Astrocyte (in vitro differentiated cells and primary cell): ENCODE data around the gene ZNF385D. TPM values are rescaled to one million over a fixed set of nuclear protein-coding genes. Genes with fewer than 3 reads are reported as not detected.

Source experiments
- DNase-seq: peaks from one replicate; pipeline ENCODE4 v3.0.0-alpha.2; 2010; ENCODE audit warnings: low read depth
- FAIRE-seq: peaks from 2 replicates; lab custom pipeline; 2011; peaks lifted over from hg19 to GRCh38; lab: Jason Lieb, UNC
- H2AFZ ChIP-seq: 2 replicates; pipeline ENCODE4 v1.6.0; 2012; ENCODE audit warnings: low read depth, low read length, inconsistent platforms
- H3K27ac ChIP-seq: 2 replicates; pipeline ENCODE4 v1.5.1; 2011; ENCODE audit warnings: low read depth, low read length, inconsistent platforms
- H3K27me3 ChIP-seq: 2 replicates; pipeline ENCODE4 v1.6.0; 2011; ENCODE audit warnings: low read length, inconsistent platforms; ENCODE audit not compliant: insufficient read depth
- H3K36me3 ChIP-seq: 2 replicates; pipeline ENCODE4 v1.5.1; 2011; ENCODE audit warnings: low read length, inconsistent platforms; ENCODE audit not compliant: insufficient read depth
- H3K4me1 ChIP-seq: 2 replicates; pipeline ENCODE4 v1.5.1; 2011; ENCODE audit warnings: low read length, inconsistent platforms; ENCODE audit not compliant: insufficient read depth
- H3K4me2 ChIP-seq: 2 replicates; pipeline ENCODE4 v1.6.0; 2012; ENCODE audit warnings: low read length, inconsistent platforms
- H3K4me3 ChIP-seq: 2 replicates; pipeline ENCODE4 v1.5.1; 2011; ENCODE audit warnings: low read depth, mild to moderate bottlenecking, low read length, inconsistent platforms; ENCODE audit not compliant: insufficient read depth
- H3K79me2 ChIP-seq: 2 replicates; pipeline ENCODE4 v1.6.0; 2012; ENCODE audit warnings: mild to moderate bottlenecking, low read length, inconsistent platforms; ENCODE audit not compliant: insufficient read depth
- H3K9ac ChIP-seq: 2 replicates; pipeline ENCODE4 v1.6.0; 2012; ENCODE audit warnings: mild to moderate bottlenecking, low read length, inconsistent platforms
- H3K9me3 ChIP-seq: 2 replicates; pipeline ENCODE4 v1.5.1; 2012; ENCODE audit warnings: low read depth, mild to moderate bottlenecking, low read length, inconsistent platforms; ENCODE audit not compliant: insufficient read depth
- H4K20me1 ChIP-seq: 2 replicates; pipeline ENCODE4 v1.6.0; 2012; ENCODE audit warnings: low read length, inconsistent platforms; ENCODE audit not compliant: insufficient read depth
- H3K27ac Mint-ChIP-seq: one replicate; pipeline ENCODE4 v1.8.0; 2021; ENCODE audit warnings: mild to moderate bottlenecking, mixed read lengths; ENCODE audit not compliant: unreplicated experiment
- H3K27me3 Mint-ChIP-seq: one replicate; pipeline ENCODE4 v1.8.0; 2021; ENCODE audit warnings: low read depth, mixed read lengths; ENCODE audit not compliant: unreplicated experiment
- H3K36me3 Mint-ChIP-seq: one replicate; pipeline ENCODE4 v1.8.0; 2021; ENCODE audit warnings: low read depth, mixed read lengths; ENCODE audit not compliant: unreplicated experiment
- H3K4me1 Mint-ChIP-seq: one replicate; pipeline ENCODE4 v1.8.0; 2021; ENCODE audit warnings: low read depth, mixed read lengths; ENCODE audit not compliant: unreplicated experiment
- H3K4me3 Mint-ChIP-seq: one replicate; pipeline ENCODE4 v1.8.0; 2021; ENCODE audit warnings: mild to moderate bottlenecking, moderate library complexity, mixed read lengths; ENCODE audit not compliant: unreplicated experiment
- H3K9me3 Mint-ChIP-seq: one replicate; pipeline ENCODE4 v1.8.0; 2021; ENCODE audit warnings: mild to moderate bottlenecking, mixed read lengths; ENCODE audit not compliant: unreplicated experiment
- EZH2 ChIP-seq: IDR thresholded peaks from 2 replicates; pipeline ENCODE4 v1.6.1; 2012; ENCODE audit warnings: mild to moderate bottlenecking, low read length, inconsistent platforms; ENCODE audit not compliant: insufficient read depth
- total RNA-seq: library from RNA; stranded (reverse); gene quantifications from 2 replicates; pipeline ENCODE4 v1.2.1, GENCODE V29; 2021
- TF ChIP-seq, protein P1 (sequence below): IDR thresholded peaks from 2 replicates; pipeline ENCODE4 v1.5.1; 2011; ENCODE audit warnings: low read depth, mild to moderate bottlenecking, inconsistent platforms, low read length, moderate library complexity; ENCODE audit not compliant: insufficient read depth

ZNF385D gene
- total RNA-seq, 1 donor from 2014 or later = 7.8 TPM

DNA sequence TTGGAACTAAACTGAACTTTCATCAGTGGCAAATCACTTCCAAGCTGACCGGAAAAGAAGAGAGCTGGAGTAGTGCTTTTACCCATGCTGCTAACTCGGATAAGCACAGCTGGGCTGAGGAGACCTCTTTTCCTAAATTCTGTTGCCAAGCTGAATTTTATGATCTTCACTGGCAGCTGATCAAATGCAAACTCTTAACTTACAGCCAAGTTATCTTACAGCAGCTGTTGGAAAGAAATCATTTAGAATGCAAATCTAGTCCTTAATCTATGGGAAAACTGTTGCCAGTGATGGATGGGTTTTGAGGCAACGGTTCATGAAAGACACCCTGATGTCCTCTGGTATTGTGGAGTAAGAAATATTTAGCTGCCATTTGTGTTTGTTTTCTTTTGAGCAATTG lies 216.5 kb downstream of the ZNF385D start:
- Histone ChIP-seq H3K9ac (no peak overlapping the region), H3K36me3 (no peaks in the 10 kb centered on the region), H4K20me1 (no peaks in the 10 kb centered on the region), H2AFZ (no peak overlapping the region), H3K27me3 (no peaks in the 10 kb centered on the region), H3K4me3 (no peak overlapping the region), H3K79me2 (no peaks in the 10 kb centered on the region), H3K4me1 (no peaks in the 10 kb centered on the region), H3K9me3 (no peaks in the 10 kb centered on the region), H3K4me2 (no peak overlapping the region), H3K27ac (no peak overlapping the region)
- no peaks in the 10 kb centered on the region for H3K4me1 Mint-ChIP-seq
- TF ChIP-seq, protein P1, sequence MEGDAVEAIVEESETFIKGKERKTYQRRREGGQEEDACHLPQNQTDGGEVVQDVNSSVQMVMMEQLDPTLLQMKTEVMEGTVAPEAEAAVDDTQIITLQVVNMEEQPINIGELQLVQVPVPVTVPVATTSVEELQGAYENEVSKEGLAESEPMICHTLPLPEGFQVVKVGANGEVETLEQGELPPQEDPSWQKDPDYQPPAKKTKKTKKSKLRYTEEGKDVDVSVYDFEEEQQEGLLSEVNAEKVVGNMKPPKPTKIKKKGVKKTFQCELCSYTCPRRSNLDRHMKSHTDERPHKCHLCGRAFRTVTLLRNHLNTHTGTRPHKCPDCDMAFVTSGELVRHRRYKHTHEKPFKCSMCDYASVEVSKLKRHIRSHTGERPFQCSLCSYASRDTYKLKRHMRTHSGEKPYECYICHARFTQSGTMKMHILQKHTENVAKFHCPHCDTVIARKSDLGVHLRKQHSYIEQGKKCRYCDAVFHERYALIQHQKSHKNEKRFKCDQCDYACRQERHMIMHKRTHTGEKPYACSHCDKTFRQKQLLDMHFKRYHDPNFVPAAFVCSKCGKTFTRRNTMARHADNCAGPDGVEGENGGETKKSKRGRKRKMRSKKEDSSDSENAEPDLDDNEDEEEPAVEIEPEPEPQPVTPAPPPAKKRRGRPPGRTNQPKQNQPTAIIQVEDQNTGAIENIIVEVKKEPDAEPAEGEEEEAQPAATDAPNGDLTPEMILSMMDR = no peak
- TF ChIP-seq EZH2 = no peak
- FAIRE-seq = no peak
- no peaks in the 10 kb centered on the region for H3K27me3 Mint-ChIP-seq
- H3K4me3 Mint-ChIP-seq = no peak overlapping the region
- H3K9me3 Mint-ChIP-seq = peaks cover 1% of the 10 kb centered on the region
- H3K27ac Mint-ChIP-seq = no peak overlapping the region
- peaks cover 2% of the 10 kb centered on the region for H3K36me3 Mint-ChIP-seq
- no peak for DNase-seq

DNA sequence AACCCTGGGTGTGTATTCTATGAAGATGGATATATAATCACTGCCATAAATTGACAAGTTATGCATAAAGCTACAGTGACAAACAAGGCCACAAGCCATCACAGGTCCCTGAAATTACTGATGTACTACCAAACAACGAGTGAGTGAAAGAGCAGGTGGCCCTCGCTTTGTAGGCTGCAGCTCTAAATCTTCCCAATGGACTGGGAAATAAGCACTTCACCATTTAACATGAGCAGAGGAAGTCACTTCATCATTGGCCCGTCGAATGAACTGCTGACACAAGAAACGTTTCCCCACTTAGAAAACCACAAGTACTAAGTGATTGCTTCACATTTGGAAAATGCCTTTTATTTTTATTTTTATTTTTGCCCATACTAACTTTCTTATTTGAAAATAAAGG lies 218.0 kb downstream of the ZNF385D start:
- Mint-ChIP-seq H3K9me3 (peaks cover under 1% of the 10 kb centered on the region), H3K27ac (no peak overlapping the region), H3K36me3 (peaks cover 2% of the 10 kb centered on the region), H3K27me3 (no peaks in the 10 kb centered on the region), H3K4me3 (no peak overlapping the region), H3K4me1 (no peaks in the 10 kb centered on the region)
- Histone ChIP-seq H3K79me2 (no peaks in the 10 kb centered on the region), H3K36me3 (no peaks in the 10 kb centered on the region), H3K27me3 (no peaks in the 10 kb centered on the region), H3K4me2 (no peak overlapping the region), H3K9ac (no peak overlapping the region), H2AFZ (no peak overlapping the region), H3K4me3 (no peak overlapping the region), H4K20me1 (no peaks in the 10 kb centered on the region), H3K27ac (no peak overlapping the region), H3K9me3 (no peaks in the 10 kb centered on the region), H3K4me1 (no peaks in the 10 kb centered on the region)
- TF ChIP-seq EZH2 = no peak
- DNase-seq (no peak), FAIRE-seq (no peak)

DNA sequence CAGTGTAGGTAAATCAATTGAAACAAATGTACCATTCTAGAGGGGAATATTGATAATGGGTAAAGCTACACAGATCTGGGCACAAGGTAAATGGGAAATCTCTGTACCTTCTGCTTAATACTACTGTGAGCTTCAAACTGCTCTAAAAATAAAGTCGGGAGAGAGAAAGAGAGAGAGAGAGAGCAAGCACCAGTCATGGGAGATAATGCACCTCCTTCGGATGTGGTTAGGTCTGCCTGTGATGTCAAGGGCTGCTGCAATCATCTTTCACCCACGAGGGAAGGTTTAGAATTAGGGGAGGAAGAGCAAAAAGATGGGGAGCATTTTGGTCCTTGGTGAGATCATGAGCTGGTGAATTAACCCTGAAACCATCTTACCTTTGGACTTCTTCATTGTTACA lies 219.1 kb downstream of the ZNF385D start:
- Histone ChIP-seq H3K36me3 (no peaks in the 10 kb centered on the region), H3K4me1 (no peaks in the 10 kb centered on the region), H3K79me2 (no peaks in the 10 kb centered on the region), H3K27ac (no peak overlapping the region), H3K9me3 (no peaks in the 10 kb centered on the region), H2AFZ (no peak overlapping the region), H3K4me3 (no peak overlapping the region), H4K20me1 (no peaks in the 10 kb centered on the region), H3K27me3 (no peaks in the 10 kb centered on the region), H3K4me2 (no peak overlapping the region), H3K9ac (no peak overlapping the region)
- no peak overlapping the region for H3K4me3 Mint-ChIP-seq
- H3K27ac Mint-ChIP-seq = no peak overlapping the region
- no peaks in the 10 kb centered on the region for H3K4me1 Mint-ChIP-seq
- peaks cover 2% of the 10 kb centered on the region for H3K36me3 Mint-ChIP-seq
- TF ChIP-seq, protein P1 = no peak
- no peak for TF ChIP-seq EZH2
- no peak for DNase-seq
- H3K9me3 Mint-ChIP-seq = no peaks in the 10 kb centered on the region
- H3K27me3 Mint-ChIP-seq = no peaks in the 10 kb centered on the region
- FAIRE-seq = no peak
